H1 (cell line): ENCODE results near the gene ERVV-1. TPM values are rescaled to one million over a fixed set of nuclear protein-coding genes. Genes with fewer than 3 reads are reported as not detected.

Source experiments
- polyA plus RNA-seq, 7 experiments: library from polyadenylated mRNA; depleted of rRNA in 3 of 7; stranded (reverse) in 5 of 7; unstranded in 2 of 7; fragments of >200 nt in 5 of 7; fragments of 200-250 nt in 2 of 7; gene quantifications; 1 replicate in 5 of 7; 2 replicates in 1 of 7; 4 replicates in 1 of 7; pipeline versions ENCODE4 v1.2.1 to v1.2.3, GENCODE V29; 2011 to 2013; ENCODE audit warnings: missing spikeins in 2 of 7, mixed read lengths in 2 of 7
- total RNA-seq: library from RNA; stranded (reverse); fragmentation: NEBNext Ultra II Directional; extraction: Animal tissue kit (Norgen Biotek cat#: 25700); gene quantifications from 2 replicates; pipeline ENCODE4 v1.2.1, GENCODE V29; 2021
- TF ChIP-seq, protein P1 (sequence below): fragments of 300-600 bp; sonication (generic); IDR thresholded peaks from 2 replicates; pipeline ENCODE4 v1.7.1; 2012; ENCODE audit warnings: low read length, moderate library complexity, mild to moderate bottlenecking, inconsistent platforms; ENCODE audit not compliant: insufficient replicate concordance

ERVV-1 gene
- total and polyA plus RNA-seq, 2 of the 8 experiments (the other 6 are each of a cell fraction or from before 2014, with no cell fraction given) = not detected

DNA sequence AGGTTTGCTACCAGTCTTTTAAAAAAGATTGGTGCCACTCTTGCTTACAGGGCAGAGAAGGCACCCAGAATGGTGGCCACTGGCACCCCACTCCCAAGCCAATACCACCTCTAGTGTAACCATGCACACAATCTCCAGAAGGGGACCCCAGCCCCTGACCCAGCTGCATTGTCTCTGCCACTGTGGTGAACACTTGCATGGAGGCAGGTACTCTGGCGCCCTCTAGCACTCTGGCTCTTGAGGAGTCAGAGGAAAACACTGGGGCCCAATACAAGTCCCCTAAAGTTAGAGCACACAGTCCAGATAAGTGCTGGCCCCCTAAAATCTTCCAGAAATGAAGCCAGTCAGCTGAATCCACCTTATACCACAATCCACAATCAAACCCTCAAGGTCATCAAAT is 6.0 kb downstream of the ERVV-1 start (continued):
- TF ChIP-seq, protein P1, sequence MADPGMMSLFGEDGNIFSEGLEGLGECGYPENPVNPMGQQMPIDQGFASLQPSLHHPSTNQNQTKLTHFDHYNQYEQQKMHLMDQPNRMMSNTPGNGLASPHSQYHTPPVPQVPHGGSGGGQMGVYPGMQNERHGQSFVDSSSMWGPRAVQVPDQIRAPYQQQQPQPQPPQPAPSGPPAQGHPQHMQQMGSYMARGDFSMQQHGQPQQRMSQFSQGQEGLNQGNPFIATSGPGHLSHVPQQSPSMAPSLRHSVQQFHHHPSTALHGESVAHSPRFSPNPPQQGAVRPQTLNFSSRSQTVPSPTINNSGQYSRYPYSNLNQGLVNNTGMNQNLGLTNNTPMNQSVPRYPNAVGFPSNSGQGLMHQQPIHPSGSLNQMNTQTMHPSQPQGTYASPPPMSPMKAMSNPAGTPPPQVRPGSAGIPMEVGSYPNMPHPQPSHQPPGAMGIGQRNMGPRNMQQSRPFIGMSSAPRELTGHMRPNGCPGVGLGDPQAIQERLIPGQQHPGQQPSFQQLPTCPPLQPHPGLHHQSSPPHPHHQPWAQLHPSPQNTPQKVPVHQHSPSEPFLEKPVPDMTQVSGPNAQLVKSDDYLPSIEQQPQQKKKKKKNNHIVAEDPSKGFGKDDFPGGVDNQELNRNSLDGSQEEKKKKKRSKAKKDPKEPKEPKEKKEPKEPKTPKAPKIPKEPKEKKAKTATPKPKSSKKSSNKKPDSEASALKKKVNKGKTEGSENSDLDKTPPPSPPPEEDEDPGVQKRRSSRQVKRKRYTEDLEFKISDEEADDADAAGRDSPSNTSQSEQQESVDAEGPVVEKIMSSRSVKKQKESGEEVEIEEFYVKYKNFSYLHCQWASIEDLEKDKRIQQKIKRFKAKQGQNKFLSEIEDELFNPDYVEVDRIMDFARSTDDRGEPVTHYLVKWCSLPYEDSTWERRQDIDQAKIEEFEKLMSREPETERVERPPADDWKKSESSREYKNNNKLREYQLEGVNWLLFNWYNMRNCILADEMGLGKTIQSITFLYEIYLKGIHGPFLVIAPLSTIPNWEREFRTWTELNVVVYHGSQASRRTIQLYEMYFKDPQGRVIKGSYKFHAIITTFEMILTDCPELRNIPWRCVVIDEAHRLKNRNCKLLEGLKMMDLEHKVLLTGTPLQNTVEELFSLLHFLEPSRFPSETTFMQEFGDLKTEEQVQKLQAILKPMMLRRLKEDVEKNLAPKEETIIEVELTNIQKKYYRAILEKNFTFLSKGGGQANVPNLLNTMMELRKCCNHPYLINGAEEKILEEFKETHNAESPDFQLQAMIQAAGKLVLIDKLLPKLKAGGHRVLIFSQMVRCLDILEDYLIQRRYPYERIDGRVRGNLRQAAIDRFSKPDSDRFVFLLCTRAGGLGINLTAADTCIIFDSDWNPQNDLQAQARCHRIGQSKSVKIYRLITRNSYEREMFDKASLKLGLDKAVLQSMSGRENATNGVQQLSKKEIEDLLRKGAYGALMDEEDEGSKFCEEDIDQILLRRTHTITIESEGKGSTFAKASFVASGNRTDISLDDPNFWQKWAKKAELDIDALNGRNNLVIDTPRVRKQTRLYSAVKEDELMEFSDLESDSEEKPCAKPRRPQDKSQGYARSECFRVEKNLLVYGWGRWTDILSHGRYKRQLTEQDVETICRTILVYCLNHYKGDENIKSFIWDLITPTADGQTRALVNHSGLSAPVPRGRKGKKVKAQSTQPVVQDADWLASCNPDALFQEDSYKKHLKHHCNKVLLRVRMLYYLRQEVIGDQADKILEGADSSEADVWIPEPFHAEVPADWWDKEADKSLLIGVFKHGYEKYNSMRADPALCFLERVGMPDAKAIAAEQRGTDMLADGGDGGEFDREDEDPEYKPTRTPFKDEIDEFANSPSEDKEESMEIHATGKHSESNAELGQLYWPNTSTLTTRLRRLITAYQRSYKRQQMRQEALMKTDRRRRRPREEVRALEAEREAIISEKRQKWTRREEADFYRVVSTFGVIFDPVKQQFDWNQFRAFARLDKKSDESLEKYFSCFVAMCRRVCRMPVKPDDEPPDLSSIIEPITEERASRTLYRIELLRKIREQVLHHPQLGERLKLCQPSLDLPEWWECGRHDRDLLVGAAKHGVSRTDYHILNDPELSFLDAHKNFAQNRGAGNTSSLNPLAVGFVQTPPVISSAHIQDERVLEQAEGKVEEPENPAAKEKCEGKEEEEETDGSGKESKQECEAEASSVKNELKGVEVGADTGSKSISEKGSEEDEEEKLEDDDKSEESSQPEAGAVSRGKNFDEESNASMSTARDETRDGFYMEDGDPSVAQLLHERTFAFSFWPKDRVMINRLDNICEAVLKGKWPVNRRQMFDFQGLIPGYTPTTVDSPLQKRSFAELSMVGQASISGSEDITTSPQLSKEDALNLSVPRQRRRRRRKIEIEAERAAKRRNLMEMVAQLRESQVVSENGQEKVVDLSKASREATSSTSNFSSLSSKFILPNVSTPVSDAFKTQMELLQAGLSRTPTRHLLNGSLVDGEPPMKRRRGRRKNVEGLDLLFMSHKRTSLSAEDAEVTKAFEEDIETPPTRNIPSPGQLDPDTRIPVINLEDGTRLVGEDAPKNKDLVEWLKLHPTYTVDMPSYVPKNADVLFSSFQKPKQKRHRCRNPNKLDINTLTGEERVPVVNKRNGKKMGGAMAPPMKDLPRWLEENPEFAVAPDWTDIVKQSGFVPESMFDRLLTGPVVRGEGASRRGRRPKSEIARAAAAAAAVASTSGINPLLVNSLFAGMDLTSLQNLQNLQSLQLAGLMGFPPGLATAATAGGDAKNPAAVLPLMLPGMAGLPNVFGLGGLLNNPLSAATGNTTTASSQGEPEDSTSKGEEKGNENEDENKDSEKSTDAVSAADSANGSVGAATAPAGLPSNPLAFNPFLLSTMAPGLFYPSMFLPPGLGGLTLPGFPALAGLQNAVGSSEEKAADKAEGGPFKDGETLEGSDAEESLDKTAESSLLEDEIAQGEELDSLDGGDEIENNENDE = no peak
